ENCODE data around the gene KCNAB2.

- TF ChIP-seq, protein P1, sequence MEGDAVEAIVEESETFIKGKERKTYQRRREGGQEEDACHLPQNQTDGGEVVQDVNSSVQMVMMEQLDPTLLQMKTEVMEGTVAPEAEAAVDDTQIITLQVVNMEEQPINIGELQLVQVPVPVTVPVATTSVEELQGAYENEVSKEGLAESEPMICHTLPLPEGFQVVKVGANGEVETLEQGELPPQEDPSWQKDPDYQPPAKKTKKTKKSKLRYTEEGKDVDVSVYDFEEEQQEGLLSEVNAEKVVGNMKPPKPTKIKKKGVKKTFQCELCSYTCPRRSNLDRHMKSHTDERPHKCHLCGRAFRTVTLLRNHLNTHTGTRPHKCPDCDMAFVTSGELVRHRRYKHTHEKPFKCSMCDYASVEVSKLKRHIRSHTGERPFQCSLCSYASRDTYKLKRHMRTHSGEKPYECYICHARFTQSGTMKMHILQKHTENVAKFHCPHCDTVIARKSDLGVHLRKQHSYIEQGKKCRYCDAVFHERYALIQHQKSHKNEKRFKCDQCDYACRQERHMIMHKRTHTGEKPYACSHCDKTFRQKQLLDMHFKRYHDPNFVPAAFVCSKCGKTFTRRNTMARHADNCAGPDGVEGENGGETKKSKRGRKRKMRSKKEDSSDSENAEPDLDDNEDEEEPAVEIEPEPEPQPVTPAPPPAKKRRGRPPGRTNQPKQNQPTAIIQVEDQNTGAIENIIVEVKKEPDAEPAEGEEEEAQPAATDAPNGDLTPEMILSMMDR (IDR thresholded peaks at IDR 0.05): no peak
- no peak for TF ChIP-seq POLR2A (IDR thresholded peaks at IDR 0.05)
Observed at GRCh38 chr1:6118415-6118814, 72.7 kb downstream of the KCNAB2 start.

Data from right lobe of liver (tissue), 4 donors.